Transverse colon (tissue), 4 donors: ENCODE measurements around the gene PF4V1. TPM values are rescaled to one million over a fixed set of nuclear protein-coding genes. Genes with fewer than 3 reads are reported as not detected.

Experiments
- DNase-seq: peaks from one replicate; pipeline ENCODE4 v3.0.0-alpha.2; 2019
- H3K27ac ChIP-seq, 4 donors: fragments of 200-600 bp; sonication (generic); 2 replicates each; pipeline ENCODE4 v1.5.1; 2016 to 2018; ENCODE audit warnings: inconsistent platforms in 4 of 4
- H3K27me3 ChIP-seq: fragments of 200-600 bp; sonication (generic); 2 replicates; pipeline ENCODE4 v1.5.1; 2017; ENCODE audit warnings: inconsistent platforms
- H3K36me3 ChIP-seq, 4 donors: fragments of 200-600 bp; sonication (generic); 2 replicates each; pipeline ENCODE4 v1.5.1; 2017 to 2019; ENCODE audit warnings: inconsistent platforms in 4 of 4
- H3K4me1 ChIP-seq, 4 donors: fragments of 200-600 bp; sonication (generic); 2 replicates each; pipeline ENCODE4 v1.5.1; 2017 to 2020; ENCODE audit warnings: inconsistent platforms in 4 of 4
- H3K4me3 ChIP-seq, 4 donors: fragments of 200-600 bp; sonication (generic); 1 replicate in 1 of 4; 2 replicates in 3 of 4; pipeline versions ENCODE4 v1.5.1 to v1.6.1; 2017 to 2019; ENCODE audit warnings: inconsistent platforms in 4 of 4
- H3K9me3 ChIP-seq, 2 donors: fragments of 200-600 bp; sonication (generic); 2 replicates each; pipeline ENCODE4 v1.5.1; 2017 to 2019; ENCODE audit warnings: inconsistent platforms in 2 of 2
- EP300 ChIP-seq: sonication (generic); formaldehyde crosslinking; IDR thresholded peaks from one replicate; pipeline ENCODE4 v1.6.1; 2017; ENCODE audit warnings: antibody characterized with exemption, low read depth
- POLR2A ChIP-seq: fragments of 450-650 bp; IDR thresholded peaks from one replicate; pipeline ENCODE4 v1.6.1; 2016; ENCODE audit warnings: antibody characterized with exemption, mild to moderate bottlenecking, moderate library complexity
- POLR2AphosphoS5 ChIP-seq, 3 donors: sonication (generic); formaldehyde crosslinking; IDR thresholded peaks; one replicate each; pipeline ENCODE4 v1.6.1; 2016; ENCODE audit warnings: antibody characterized with exemption in 3 of 3
- WGBS, 2 donors: methylation state at CpG; one replicate each; pipeline ENCODE4 v1.1.5; 2018; ENCODE audit warnings: low coverage in 1 of 2; 5-methylcytosine and 5-hydroxymethylcytosine counted together
- in situ Hi-C, 4 donors: fragments of 200-750 bp; cut with MboI; loops; one replicate each; pipeline versions ENCODE4 v1.15.0 to v1.15.1; 2017; ENCODE audit warnings: low sequenced_read_pairs in 3 of 4, low pct_ligation_motif_present in 1 of 4, low pct_unique_long_range_greater_than_20kb in 1 of 4
- intact Hi-C: fragments of 100-400 bp; cut with DNase I; formaldehyde crosslinking; loops from one replicate; pipeline ENCODE4 v1.15.1; 2023; ENCODE audit warnings: low total_unique reads
- total RNA-seq, 4 donors: library from RNA; depleted of rRNA; stranded (reverse); fragments of >200 nt; gene quantifications; one replicate each; pipeline ENCODE4 v1.1.0, GENCODE V29; 2016
- TF ChIP-seq, protein P1 (sequence below), 5 experiments: fragments of 200-600 bp in 3 of 5; fragments of 450-650 bp in 2 of 5; sonication (generic) in 3 of 5; IDR thresholded peaks; 1 replicate in 2 of 5; 2 replicates in 3 of 5; pipeline ENCODE4 v1.5.1; 2016 to 2017; ENCODE audit warnings: antibody characterized with exemption in 5 of 5, inconsistent platforms in 3 of 5, mild to moderate bottlenecking in 2 of 5, moderate library complexity in 1 of 5

The PF4V1 gene
- total RNA-seq, 4 donors from 2014 or later = not detected

DNA sequence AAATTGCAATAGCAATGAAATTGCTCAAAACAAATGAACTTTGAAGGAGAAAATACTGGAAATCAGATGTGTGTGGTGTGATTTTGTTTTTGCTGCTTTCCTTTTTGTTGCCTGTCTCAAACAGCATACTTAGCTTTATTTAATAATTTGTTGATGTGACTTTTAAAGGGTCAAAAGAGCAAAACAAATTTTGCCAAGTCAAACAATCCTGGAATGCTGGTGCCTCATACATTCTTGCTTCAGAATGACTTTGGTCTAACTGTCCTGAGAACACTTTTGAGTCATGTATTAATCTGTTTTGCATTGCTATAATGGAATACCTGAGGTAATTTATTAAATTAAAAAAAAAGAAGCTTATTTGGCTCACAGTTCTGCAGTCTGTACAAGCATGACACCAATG, 3.4 kb downstream of the PF4V1 start:
- in situ Hi-C loops = loop anchor here in 1 of 4 donors (25.0 kb wide), 1 partner anchor 281 kb away; no protein-coding TSS in a partner anchor

DNA sequence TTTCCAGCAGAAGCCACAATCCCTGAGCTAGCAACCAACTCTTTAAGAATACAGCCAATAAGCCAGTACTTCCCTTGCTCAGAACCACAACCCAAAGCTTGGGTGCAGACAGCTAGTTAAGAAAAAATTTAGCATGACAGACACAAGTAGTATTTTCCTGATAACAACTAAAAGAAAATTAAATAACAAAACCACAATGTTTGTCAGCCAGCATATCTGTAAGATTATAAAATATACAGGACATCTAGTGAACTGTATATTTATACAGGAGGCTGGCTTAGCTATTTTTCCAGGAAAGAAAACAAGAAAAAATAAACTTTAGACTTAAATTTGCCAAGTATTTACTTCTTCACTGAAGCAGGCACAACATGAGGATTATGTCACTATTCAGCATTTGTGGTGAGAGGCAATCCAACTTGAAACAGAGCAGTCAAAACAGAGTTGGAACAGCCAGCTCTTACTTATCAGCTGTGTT, 6.6 kb downstream of the PF4V1 start:
- in situ Hi-C loops = loop anchor here in 1 of 4 donors (25.0 kb wide), 1 partner anchor 278 kb away; no protein-coding TSS in a partner anchor
- Histone ChIP-seq H3K27me3 (no peaks in the 10 kb centered on the region), H3K36me3 (no peaks in the 10 kb centered on the region), H3K4me1 (no peaks in the 10 kb centered on the region), H3K27ac (no peak overlapping the region), H3K9me3 (no peaks in the 10 kb centered on the region), H3K4me3 (no peak overlapping the region)
- TF ChIP-seq POLR2AphosphoS5 (IDR thresholded peaks at IDR 0.05) (no peak), EP300 (no peak), POLR2A (no peak)
- TF ChIP-seq, protein P1, sequence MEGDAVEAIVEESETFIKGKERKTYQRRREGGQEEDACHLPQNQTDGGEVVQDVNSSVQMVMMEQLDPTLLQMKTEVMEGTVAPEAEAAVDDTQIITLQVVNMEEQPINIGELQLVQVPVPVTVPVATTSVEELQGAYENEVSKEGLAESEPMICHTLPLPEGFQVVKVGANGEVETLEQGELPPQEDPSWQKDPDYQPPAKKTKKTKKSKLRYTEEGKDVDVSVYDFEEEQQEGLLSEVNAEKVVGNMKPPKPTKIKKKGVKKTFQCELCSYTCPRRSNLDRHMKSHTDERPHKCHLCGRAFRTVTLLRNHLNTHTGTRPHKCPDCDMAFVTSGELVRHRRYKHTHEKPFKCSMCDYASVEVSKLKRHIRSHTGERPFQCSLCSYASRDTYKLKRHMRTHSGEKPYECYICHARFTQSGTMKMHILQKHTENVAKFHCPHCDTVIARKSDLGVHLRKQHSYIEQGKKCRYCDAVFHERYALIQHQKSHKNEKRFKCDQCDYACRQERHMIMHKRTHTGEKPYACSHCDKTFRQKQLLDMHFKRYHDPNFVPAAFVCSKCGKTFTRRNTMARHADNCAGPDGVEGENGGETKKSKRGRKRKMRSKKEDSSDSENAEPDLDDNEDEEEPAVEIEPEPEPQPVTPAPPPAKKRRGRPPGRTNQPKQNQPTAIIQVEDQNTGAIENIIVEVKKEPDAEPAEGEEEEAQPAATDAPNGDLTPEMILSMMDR (IDR thresholded peaks at IDR 0.05) = no peak
- intact Hi-C loops = no loop called here
- no peak for DNase-seq

More for the DNA sequence above, 3.4 kb downstream of the PF4V1 start:
- TF ChIP-seq, protein P1 (IDR thresholded peaks at IDR 0.05) = no peak
- TF ChIP-seq POLR2A = no peak
- no peak for TF ChIP-seq POLR2AphosphoS5 (IDR thresholded peaks at IDR 0.05)
- TF ChIP-seq EP300 = no peak
- no peak for DNase-seq
- intact Hi-C loops = no loop called here
- no peak overlapping the region for H3K4me3 ChIP-seq
- peaks cover 0 to 6% (median 0%) of the 10 kb centered on the region in 4 donors for H3K4me1 ChIP-seq
- H3K27ac ChIP-seq = no peak overlapping the region
- no peaks in the 10 kb centered on the region for H3K9me3 ChIP-seq
- H3K27me3 ChIP-seq = peaks cover 4% of the 10 kb centered on the region
- H3K36me3 ChIP-seq = no peaks in the 10 kb centered on the region

DNA sequence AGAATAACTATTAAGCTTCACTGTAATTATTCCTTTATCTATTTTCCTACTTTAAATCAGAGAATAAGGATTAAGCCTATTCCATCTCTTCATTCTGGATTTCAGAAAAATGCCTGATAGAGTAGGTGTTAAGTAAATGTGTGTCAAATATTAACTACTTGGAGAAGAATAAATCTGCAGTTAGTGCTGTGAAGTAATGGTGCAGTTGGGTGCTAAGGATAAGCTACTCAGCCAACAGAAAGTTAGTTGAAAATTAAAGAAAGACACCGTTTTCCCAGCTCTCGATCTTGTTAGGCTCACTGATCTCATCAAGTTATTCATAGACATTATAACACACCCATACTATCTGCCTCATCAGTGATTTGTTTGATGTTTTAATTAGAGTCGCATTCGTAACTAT, 7.1 kb downstream of the PF4V1 start:
- Histone ChIP-seq H3K9me3 (no peaks in the 10 kb centered on the region), H3K36me3 (no peaks in the 10 kb centered on the region), H3K4me3 (no peak overlapping the region), H3K27me3 (no peaks in the 10 kb centered on the region), H3K27ac (no peak overlapping the region), H3K4me1 (no peaks in the 10 kb centered on the region)
- TF ChIP-seq POLR2AphosphoS5 (IDR thresholded peaks at IDR 0.05) = no peak
- TF ChIP-seq POLR2A = no peak
- TF ChIP-seq, protein P1 (IDR thresholded peaks at IDR 0.05) = no peak
- no peak for TF ChIP-seq EP300
- no peak for DNase-seq
- WGBS, 2 donors = 48 to 57% methylated on average over 4 of the region's 4 CpGs
- intact Hi-C loops (no loop called here), in situ Hi-C loops (loop anchor here in 1 of 4 donors (25.0 kb wide), 1 partner anchor 277 kb away; no protein-coding TSS in a partner anchor)

DNA sequence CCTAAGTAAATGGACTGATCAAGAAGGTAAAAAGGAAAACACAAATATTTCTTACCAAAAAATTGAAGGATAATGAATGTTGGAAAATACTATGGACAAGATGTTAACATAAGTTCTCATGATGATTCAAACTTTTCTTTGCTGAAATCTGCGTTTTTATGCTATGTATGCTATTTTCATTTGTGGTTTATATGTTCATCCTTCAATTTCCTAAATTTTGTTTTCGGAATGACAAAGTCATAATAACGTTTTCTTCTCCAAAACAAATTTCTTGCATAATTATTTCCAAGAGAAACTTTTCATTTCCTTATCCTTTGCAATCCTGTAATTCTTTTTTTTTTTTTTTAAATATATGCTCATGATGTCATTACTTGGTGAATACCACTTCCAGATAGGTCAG, 7.8 kb downstream of the PF4V1 start:
- intact Hi-C loops (no loop called here), in situ Hi-C loops (loop anchor here in 1 of 4 donors (25.0 kb wide), 1 partner anchor 276 kb away; no protein-coding TSS in a partner anchor)
- Histone ChIP-seq H3K36me3 (no peaks in the 10 kb centered on the region), H3K27me3 (no peaks in the 10 kb centered on the region), H3K4me1 (no peaks in the 10 kb centered on the region), H3K4me3 (no peak overlapping the region), H3K27ac (no peak overlapping the region), H3K9me3 (no peaks in the 10 kb centered on the region)
- DNase-seq = no peak
- no peak for TF ChIP-seq EP300
- 70 to 75% methylated on average over 3 of the region's 3 CpGs for WGBS, 2 donors

DNA sequence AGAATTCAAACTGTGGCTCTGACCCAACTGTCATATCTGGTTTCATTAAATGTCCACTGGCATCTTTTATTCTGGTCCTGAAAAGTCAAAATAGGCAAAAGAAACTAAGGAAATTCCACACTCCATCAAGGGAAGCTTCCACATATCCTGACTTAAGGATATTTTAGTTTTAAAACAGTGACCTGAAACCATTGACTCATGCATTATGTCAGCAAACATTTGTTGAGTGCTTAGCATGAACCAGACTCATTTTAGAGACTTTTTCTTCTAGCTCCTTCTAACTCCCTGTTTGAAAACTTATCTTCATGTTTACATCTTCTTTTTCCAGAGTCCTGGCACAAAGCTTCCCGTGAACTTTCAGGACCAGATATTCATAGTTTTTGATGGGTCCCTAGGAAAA, 9.2 kb downstream of the PF4V1 start:
- Histone ChIP-seq H3K27ac (no peak overlapping the region), H3K36me3 (no peaks in the 10 kb centered on the region), H3K4me1 (no peaks in the 10 kb centered on the region), H3K27me3 (no peaks in the 10 kb centered on the region), H3K9me3 (no peaks in the 10 kb centered on the region), H3K4me3 (no peak overlapping the region)
- TF ChIP-seq, protein P1 (IDR thresholded peaks at IDR 0.05) = no peak
- TF ChIP-seq EP300 (no peak), POLR2A (no peak), POLR2AphosphoS5 (IDR thresholded peaks at IDR 0.05) (no peak)
- no peak for DNase-seq
- intact Hi-C loops (no loop called here), in situ Hi-C loops (loop anchor here in 1 of 4 donors (25.0 kb wide), 1 partner anchor 275 kb away; no protein-coding TSS in a partner anchor)
- WGBS, 2 donors = 73 to 74% methylated on average over 1 of the region's 1 CpG
